Fibroblast of pulmonary artery (primary cell): ENCODE measurements around the gene MRPL43.

Source experiments
- DNase-seq: peaks from one replicate; pipeline ENCODE4 v3.0.0-alpha.2; 2010; ENCODE audit warnings: low read depth
- H3K4me3 ChIP-seq: replicated peaks from 2 replicates; pipeline ENCODE4 v1.5.1; 2011; ENCODE audit warnings: low read depth, mild to moderate bottlenecking, control low read depth, low read length, moderate library complexity
- CTCF ChIP-seq: IDR thresholded peaks from 2 replicates; pipeline ENCODE4 v1.5.1; 2011; ENCODE audit warnings: mild to moderate bottlenecking, control low read depth, low read length, inconsistent platforms; ENCODE audit errors: missing control alignments

Gene MRPL43

GRCh38 chr10:100965820-100966219, 21.5 kb downstream of the MRPL43 start:
- H3K4me3 ChIP-seq, result no peak overlapping the region
- TF ChIP-seq CTCF, result no peak
- DNase-seq, result no peak

- H3K4me3 ChIP-seq, result no peak overlapping the region
- DNase-seq, result no peak
- TF ChIP-seq CTCF, result no peak
Observed at GRCh38 chr10:100963826-100964225, 23.5 kb downstream of the MRPL43 start.

GRCh38 chr10:100962351-100963080, 24.8 kb downstream of the MRPL43 start:
- DNase-seq, result no peak
- TF ChIP-seq CTCF, result no peak
- no peak overlapping the region for H3K4me3 ChIP-seq

- H3K4me3 ChIP-seq, result no peak overlapping the region
- TF ChIP-seq CTCF, result no peak
- no peak for DNase-seq
Observed at GRCh38 chr10:100960251-100960650, 27.0 kb downstream of the MRPL43 start.

- TF ChIP-seq CTCF, result no peak
- no peak overlapping the region for H3K4me3 ChIP-seq
- no peak for DNase-seq
Observed at GRCh38 chr10:100948916-100949315, 38.4 kb downstream of the MRPL43 start.

GRCh38 chr10:100945754-100946153, 41.5 kb downstream of the MRPL43 start:
- no peak for TF ChIP-seq CTCF
- no peak for DNase-seq
- no peak overlapping the region for H3K4me3 ChIP-seq

- no peak for TF ChIP-seq CTCF
- no peak for DNase-seq
- no peak overlapping the region for H3K4me3 ChIP-seq
Observed at GRCh38 chr10:100943508-100943907, 43.8 kb downstream of the MRPL43 start.
